ENCODE data around the gene TTLL7. TPM values are rescaled to one million over a fixed set of nuclear protein-coding genes. Genes with fewer than 3 reads are reported as not detected.

The TTLL7 gene
- polyA plus RNA-seq, 1 donor from 2014 or later: 88.1 TPM

- Histone ChIP-seq H3K36me3 (ENCODE audit: insufficient read depth, low read length) (peaks cover 2% of the 10 kb centered on the region), H3K79me2 (replicated peaks; ENCODE audit: insufficient read depth, low read length) (peaks cover 8% of the 10 kb centered on the region), H3K27ac (ENCODE audit: low read length) (no peak overlapping the region), H3K9ac (ENCODE audit: low read length) (no peak overlapping the region), H3K9me3 (ENCODE audit: low read length) (no peaks in the 10 kb centered on the region), H3K27me3 (ENCODE audit: insufficient read depth, low read depth, low read length) (no peaks in the 10 kb centered on the region), H3F3A (ENCODE audit: insufficient read depth, low read length, poor library complexity, severe bottlenecking) (no peaks in the 10 kb centered on the region), H3K9me2 (ENCODE audit: insufficient read depth, low read length) (no peaks in the 10 kb centered on the region), H2AFZ (ENCODE audit: low read depth, low read length) (no peak overlapping the region), H3K4me3 (ENCODE audit: low read length) (no peak overlapping the region), H3K4me2 (ENCODE audit: low read length) (no peak overlapping the region), H4K20me1 (ENCODE audit: insufficient read depth) (no peaks in the 10 kb centered on the region)
- no peak for TF ChIP-seq CTCF (IDR thresholded peaks at IDR 0.05; ENCODE audit: poor library complexity, severe bottlenecking)
- no peak for TF ChIP-seq REST (IDR thresholded peaks at IDR 0.05; ENCODE audit: borderline replicate concordance)
- TF ChIP-seq EP300 (conservative IDR thresholded peaks at IDR 0.05; ENCODE audit: poor library complexity, severe bottlenecking): no peak
- TF ChIP-seq RAD21 (conservative IDR thresholded peaks at IDR 0.05): no peak
- TF ChIP-seq MXI1 (conservative IDR thresholded peaks at IDR 0.05; ENCODE audit: poor library complexity, severe bottlenecking): no peak
- TF ChIP-seq POLR2AphosphoS5 (IDR thresholded peaks at IDR 0.05): no peak
- no peak for TF ChIP-seq SMC3 (conservative IDR thresholded peaks at IDR 0.05; ENCODE audit: poor library complexity)
- no peak for TF ChIP-seq EZH2 (IDR thresholded peaks at IDR 0.05; ENCODE audit: borderline replicate concordance, insufficient read depth, low read length, poor library complexity, severe bottlenecking)
- no peak for TF ChIP-seq TAF1 (IDR thresholded peaks at IDR 0.05; ENCODE audit: low read depth)
Observed at GRCh38 chr1:83967336-83967735, 31.6 kb downstream of the TTLL7 start.

GRCh38 chr1:83964153-83964552 lies 34.8 kb downstream of the TTLL7 start:
- TF ChIP-seq EP300 (conservative IDR thresholded peaks at IDR 0.05; ENCODE audit: poor library complexity, severe bottlenecking): no peak
- no peak for TF ChIP-seq TAF1 (IDR thresholded peaks at IDR 0.05; ENCODE audit: low read depth)
- no peak for TF ChIP-seq RAD21 (conservative IDR thresholded peaks at IDR 0.05)
- TF ChIP-seq REST (IDR thresholded peaks at IDR 0.05; ENCODE audit: borderline replicate concordance): no peak
- no peak for TF ChIP-seq EZH2 (IDR thresholded peaks at IDR 0.05; ENCODE audit: borderline replicate concordance, insufficient read depth, low read length, poor library complexity, severe bottlenecking)
- TF ChIP-seq MXI1 (conservative IDR thresholded peaks at IDR 0.05; ENCODE audit: poor library complexity, severe bottlenecking): no peak
- no peak overlapping the region for H3K4me2 ChIP-seq (ENCODE audit: low read length)
- H3K27ac ChIP-seq (ENCODE audit: low read length): no peak overlapping the region
- no peaks in the 10 kb centered on the region for H3K79me2 ChIP-seq (replicated peaks; ENCODE audit: insufficient read depth, low read length)
- H3K9me3 ChIP-seq (ENCODE audit: low read length): no peaks in the 10 kb centered on the region
- no peaks in the 10 kb centered on the region for H3K9me2 ChIP-seq (ENCODE audit: insufficient read depth, low read length)
- H2AFZ ChIP-seq (ENCODE audit: low read depth, low read length): no peak overlapping the region
- H3K27me3 ChIP-seq (ENCODE audit: insufficient read depth, low read depth, low read length): no peaks in the 10 kb centered on the region
- no peak overlapping the region for H3K9ac ChIP-seq (ENCODE audit: low read length)
- no peaks in the 10 kb centered on the region for H3K36me3 ChIP-seq (ENCODE audit: insufficient read depth, low read length)
- no peak overlapping the region for H3K4me3 ChIP-seq (ENCODE audit: low read length)
- H3F3A ChIP-seq (ENCODE audit: insufficient read depth, low read length, poor library complexity, severe bottlenecking): no peaks in the 10 kb centered on the region
- no peaks in the 10 kb centered on the region for H4K20me1 ChIP-seq (ENCODE audit: insufficient read depth)
